Ishikawa (cell line): ENCODE measurements around the gene CAMK2D.

Source experiments
- EGR1 ChIP-seq: IDR thresholded peaks from 2 replicates; pipeline ENCODE4 v1.6.1; 2012
- EP300 ChIP-seq: IDR thresholded peaks from 2 replicates; pipeline ENCODE4 v1.6.1; 2012; ENCODE audit warnings: borderline replicate concordance
- FOXM1 ChIP-seq: IDR thresholded peaks from 2 replicates; pipeline ENCODE4 v1.6.1; 2012; ENCODE audit warnings: low read depth, borderline replicate concordance
- RAD21 ChIP-seq: IDR thresholded peaks from 2 replicates; pipeline ENCODE4 v1.6.1; 2012; ENCODE audit warnings: low read depth
- TAF1 ChIP-seq: IDR thresholded peaks from 2 replicates; pipeline ENCODE4 v1.6.1; 2012; ENCODE audit warnings: low read depth, mild to moderate bottlenecking
- YY1 ChIP-seq: IDR thresholded peaks from 2 replicates; pipeline ENCODE4 v1.6.1; 2012; ENCODE audit warnings: low read depth
- ZBTB7A ChIP-seq: IDR thresholded peaks from 2 replicates; pipeline ENCODE4 v1.6.1; 2012; ENCODE audit warnings: low read depth
- TF ChIP-seq, protein P1 (sequence below): IDR thresholded peaks from 2 replicates; pipeline ENCODE4 v1.6.1; 2012
- TF ChIP-seq, protein P2 (sequence below): IDR thresholded peaks from 2 replicates; pipeline ENCODE4 v1.6.1; 2012

DNA sequence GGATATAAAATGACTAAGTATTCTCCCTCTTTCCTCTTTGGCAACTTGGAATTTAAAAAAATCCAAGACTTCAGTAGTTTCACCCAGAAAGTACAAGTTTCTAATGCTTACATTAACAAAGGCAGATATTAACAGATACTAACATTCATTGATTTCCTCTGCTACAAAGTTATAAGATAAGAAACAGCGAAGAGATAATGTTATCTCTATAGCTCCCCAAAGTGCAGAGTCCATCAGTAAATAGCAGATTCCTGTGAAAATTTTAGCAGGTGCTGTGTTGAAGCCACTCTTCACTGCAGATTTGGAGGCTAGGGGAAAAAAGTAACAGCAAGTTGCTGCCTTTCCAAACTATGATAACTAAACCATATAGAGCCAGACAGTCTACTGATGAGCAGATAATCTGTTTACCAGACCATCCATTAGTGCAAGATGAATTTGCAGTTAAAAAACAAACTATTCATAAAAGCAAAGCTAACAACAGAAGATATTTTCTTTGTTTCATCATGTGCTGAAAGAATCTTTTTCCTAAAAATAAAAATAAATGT is 3.3 kb upstream of the CAMK2D start:
- no peak for TF ChIP-seq RAD21
- no peak for TF ChIP-seq ZBTB7A
- TF ChIP-seq TAF1 = no peak
- TF ChIP-seq, protein P1, sequence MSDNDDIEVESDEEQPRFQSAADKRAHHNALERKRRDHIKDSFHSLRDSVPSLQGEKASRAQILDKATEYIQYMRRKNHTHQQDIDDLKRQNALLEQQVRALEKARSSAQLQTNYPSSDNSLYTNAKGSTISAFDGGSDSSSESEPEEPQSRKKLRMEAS = no peak
- TF ChIP-seq YY1 = no peak
- no peak for TF ChIP-seq EP300
- TF ChIP-seq EGR1 = no peak
- TF ChIP-seq, protein P2, sequence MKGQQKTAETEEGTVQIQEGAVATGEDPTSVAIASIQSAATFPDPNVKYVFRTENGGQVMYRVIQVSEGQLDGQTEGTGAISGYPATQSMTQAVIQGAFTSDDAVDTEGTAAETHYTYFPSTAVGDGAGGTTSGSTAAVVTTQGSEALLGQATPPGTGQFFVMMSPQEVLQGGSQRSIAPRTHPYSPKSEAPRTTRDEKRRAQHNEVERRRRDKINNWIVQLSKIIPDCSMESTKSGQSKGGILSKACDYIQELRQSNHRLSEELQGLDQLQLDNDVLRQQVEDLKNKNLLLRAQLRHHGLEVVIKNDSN = no peak
- TF ChIP-seq FOXM1 = no peak
